SK-MEL-5 (cell line): Measurements from ENCODE around the gene GLIS1. TPM values are rescaled to one million over a fixed set of nuclear protein-coding genes. Genes with fewer than 3 reads are reported as not detected.

ENCODE experiments used
- DNase-seq: peaks from one replicate; pipeline ENCODE4 v3.0.0-alpha.2; 2016; ENCODE audit warnings: low read depth, low spot score
- in situ Hi-C: cut with HindIII; loops from 2 replicates; pipeline ENCODE4 v1.10.0; 2016; ENCODE audit warnings: low sequenced_read_pairs, high pct_unique_total_duplicates, low pct_unique_long_range_greater_than_20kb
- total RNA-seq: library from RNA; depleted of rRNA; stranded (reverse); fragments of >200 nt; shearing (Covaris generic); gene quantifications from 2 replicates; pipeline ENCODE4 v1.2.3, GENCODE V29; 2014

Gene GLIS1
- total RNA-seq, 1 experiment from 2014 or later = 0.16 TPM

- DNase-seq = no peak
- in situ Hi-C loops = no loop called here
Observed at GRCh38 chr1:53740621-53741105, 1.7 kb upstream of the GLIS1 start.

- DNase-seq = no peak
- in situ Hi-C loops = no loop called here
Observed at GRCh38 chr1:53738205-53739108, 507 bp downstream of the GLIS1 start.

- DNase-seq = no peak
- in situ Hi-C loops = no loop called here
Observed at GRCh38 chr1:53737648-53738204, 1.2 kb downstream of the GLIS1 start.

- in situ Hi-C loops = no loop called here
Observed at GRCh38 chr1:53736290-53736689, 2.7 kb downstream of the GLIS1 start.

GRCh38 chr1:53735681-53736080, 3.3 kb downstream of the GLIS1 start:
- DNase-seq = no peak
- in situ Hi-C loops = no loop called here

More at GRCh38 chr1:53736290-53736689, 2.7 kb downstream of the GLIS1 start:
- DNase-seq = no peak

GRCh38 chr1:53735261-53735660, 3.7 kb downstream of the GLIS1 start:
- no peak for DNase-seq
- in situ Hi-C loops = no loop called here

GRCh38 chr1:53734650-53735211, 4.2 kb downstream of the GLIS1 start:
- no peak for DNase-seq
- in situ Hi-C loops = no loop called here

GRCh38 chr1:53733975-53734649, 4.9 kb downstream of the GLIS1 start:
- in situ Hi-C loops = no loop called here
- DNase-seq = no peak

GRCh38 chr1:53733447-53733931, 5.5 kb downstream of the GLIS1 start:
- no peak for DNase-seq
- in situ Hi-C loops = no loop called here

GRCh38 chr1:53732912-53733317, 6.0 kb downstream of the GLIS1 start:
- in situ Hi-C loops = no loop called here
- DNase-seq = no peak

GRCh38 chr1:53732409-53732808, 6.6 kb downstream of the GLIS1 start:
- in situ Hi-C loops = no loop called here
- no peak for DNase-seq

- in situ Hi-C loops = no loop called here
- DNase-seq = no peak
Observed at GRCh38 chr1:53731779-53732305, 7.1 kb downstream of the GLIS1 start.

- in situ Hi-C loops = no loop called here
Observed at GRCh38 chr1:53731043-53731600, 7.8 kb downstream of the GLIS1 start.

GRCh38 chr1:53730224-53730865, 8.6 kb downstream of the GLIS1 start:
- no peak for DNase-seq
- in situ Hi-C loops = no loop called here

More at GRCh38 chr1:53731043-53731600, 7.8 kb downstream of the GLIS1 start:
- no peak for DNase-seq

GRCh38 chr1:53729456-53730223, 9.3 kb downstream of the GLIS1 start:
- in situ Hi-C loops = no loop called here
- DNase-seq = no peak

- DNase-seq = no peak
- in situ Hi-C loops = no loop called here
Observed at GRCh38 chr1:53728702-53729455, 10.1 kb downstream of the GLIS1 start.
